NCI-H526 (cell line): ENCODE results near the gene TMEM174.
A peak's percentile ranks its signal among the peaks of the same experiment; 100 is the strongest.

Source experiments
- DNase-seq, 2 experiments: peaks; one replicate each; lab custom pipeline; 2025; lab: John Stamatoyannopoulos, UW

The TMEM174 gene

DNA sequence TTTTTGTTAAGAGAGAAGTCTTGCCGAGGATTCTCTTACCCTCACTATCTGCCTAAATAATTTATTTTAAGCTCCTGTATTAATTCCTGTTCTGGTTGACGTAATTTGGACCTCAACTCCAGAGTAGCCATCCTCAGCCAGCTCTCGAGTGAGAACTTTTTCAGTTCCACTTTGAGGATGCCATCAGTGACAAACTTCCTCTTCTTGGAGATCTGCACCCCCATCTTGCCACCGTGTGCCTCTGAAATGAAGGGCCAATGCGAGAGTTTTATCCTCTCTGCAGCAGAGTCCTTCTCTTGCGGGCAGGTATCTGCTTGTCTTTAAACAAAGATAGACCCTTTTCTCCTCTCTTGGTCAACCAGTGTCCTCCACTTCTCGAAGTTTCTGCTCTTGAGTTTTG, 19.5 kb upstream of the TMEM174 start:
- DNase-seq, result no peak

DNA sequence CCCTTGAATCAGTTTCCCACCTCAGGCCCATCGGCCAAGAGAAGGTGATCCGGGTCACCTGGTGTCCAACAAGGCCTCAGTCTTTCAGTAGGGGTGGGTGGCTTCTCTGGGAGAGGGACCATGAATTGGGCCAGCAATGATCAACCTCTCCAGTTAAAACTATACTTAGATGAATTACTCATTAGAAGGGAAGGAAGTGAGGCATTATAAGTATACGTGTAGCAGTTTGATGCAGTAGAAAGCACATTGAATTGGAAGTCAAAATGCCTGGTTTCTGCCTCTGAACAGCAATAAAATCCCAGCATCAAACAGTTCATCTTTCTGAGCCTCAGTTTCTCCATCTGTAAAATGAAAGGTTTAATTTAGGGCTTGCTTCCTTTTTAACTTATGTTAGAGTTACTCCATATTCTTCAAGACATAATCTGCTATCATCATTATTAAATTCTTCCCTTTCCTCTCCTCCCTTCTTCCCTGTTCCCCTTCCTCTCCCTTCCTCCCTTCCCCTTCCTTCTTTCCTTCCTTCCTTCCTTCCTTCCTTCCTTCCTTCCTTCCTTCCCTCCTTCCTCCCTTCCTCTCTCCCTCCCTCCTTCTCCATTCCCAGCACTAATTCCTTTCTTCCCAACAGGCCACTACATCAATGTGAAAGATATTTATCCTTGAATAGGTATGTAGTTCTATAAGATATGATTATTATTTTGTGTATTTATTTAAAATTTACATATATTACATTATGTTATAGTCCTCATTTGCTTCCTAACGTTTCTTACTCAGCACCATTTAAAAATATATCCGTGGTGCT, 18.6 kb upstream of the TMEM174 start:
- no peak for DNase-seq

DNA sequence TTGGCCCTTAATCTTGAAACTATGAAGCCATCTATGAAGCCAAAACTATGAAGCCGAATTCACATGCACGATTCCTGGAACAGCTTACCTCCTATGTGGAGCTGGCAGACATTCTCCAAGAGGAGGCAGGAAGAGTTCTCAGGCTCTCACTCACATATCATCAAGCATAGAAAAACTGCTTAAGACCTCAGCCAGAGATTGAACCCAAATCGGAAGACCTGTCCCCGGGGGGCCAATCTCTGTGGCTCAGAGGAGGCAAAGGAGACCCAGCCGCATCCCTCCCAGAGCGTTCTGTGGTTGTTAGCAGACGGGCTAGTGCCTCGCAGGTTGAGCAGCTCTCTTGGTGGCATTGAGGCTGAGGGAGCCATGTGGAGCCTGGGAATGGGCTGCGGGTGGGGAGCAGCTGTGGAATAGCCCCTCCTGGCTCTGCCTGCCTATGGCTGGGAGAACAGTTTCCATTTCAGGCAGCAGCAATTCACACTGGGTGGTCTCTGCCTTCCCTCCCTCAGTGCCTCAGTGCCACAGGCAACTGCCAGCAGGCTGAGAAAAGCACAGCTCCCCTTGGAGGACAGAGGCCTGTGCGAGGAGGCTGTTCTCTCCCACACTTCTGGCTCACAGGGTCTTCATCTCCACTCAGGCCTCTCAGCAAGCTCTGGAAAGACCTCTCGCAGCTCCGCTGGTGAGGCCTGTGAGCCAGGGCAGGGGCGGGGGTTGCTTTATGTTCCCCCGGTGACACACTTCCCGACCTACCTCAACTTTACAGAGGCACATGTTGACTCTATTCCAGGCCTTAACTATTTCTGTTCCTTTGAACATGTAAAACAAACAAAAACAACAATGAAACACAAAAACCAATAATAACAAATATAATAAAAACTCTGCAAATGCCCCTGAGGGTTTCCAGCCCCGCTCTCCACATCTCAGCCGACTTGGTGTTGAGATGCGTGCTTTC, 17.4 kb upstream of the TMEM174 start:
- no peak for DNase-seq

DNA sequence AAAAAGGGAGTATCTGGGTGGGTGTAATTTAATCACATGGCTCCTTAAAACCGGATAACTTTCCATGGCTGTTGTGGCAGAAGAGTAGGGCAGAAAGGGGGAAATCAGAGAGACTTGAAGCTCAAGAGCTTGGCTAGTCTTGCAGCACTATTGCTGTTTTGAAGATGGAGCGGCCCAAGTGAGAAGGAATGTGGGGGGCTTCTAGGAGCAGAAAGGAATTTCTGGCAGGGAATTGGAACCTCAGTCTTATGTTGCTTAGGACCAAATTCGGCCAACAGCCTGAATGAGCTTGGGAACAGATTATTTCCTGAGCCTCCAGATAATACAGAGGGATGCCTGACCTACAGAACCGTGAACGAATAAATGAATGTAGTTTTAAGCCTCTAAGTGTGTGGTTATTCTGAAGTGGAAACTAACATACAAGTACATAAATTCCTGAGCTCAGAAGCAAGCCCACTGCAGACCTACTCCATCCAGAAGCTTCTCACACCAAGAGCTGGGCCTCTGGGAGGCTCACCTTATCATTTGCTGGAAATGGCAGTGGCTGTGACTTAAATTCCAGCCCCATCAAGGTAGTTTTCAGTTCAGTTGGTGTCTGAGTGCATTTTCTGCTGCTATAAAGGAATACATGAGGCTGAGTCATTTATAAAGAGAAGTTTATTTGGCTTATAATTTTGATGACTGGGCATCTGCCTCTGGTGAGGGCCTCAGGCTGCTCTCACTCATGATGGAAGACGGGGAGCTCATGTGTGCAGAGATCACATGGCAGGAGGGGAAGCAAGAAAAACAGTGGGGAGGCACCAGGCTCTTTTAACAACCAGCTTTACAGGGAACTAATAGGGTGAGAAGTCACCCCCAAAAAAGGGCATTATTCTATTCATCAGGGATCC, 15.3 kb upstream of the TMEM174 start:
- no peak for DNase-seq

DNA sequence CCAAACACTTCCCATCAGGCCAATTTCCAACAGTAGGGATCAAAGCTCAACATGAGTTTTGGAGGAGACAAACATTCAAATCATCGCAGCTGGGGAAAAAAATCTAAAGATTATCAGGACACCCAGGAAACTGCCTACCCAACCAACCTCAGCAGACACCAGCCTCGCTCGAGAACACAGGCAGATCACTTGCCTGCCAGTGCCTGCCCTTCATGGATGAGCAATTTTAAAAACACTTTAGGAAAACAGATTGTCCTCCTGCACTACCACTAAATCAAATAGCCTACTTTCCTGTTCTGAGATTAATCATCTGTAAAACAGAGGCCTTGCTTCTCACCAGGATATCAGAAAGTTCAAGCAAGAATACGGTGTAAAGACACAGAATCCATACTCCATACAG, 14.7 kb upstream of the TMEM174 start:
- DNase-seq, result no peak

DNA sequence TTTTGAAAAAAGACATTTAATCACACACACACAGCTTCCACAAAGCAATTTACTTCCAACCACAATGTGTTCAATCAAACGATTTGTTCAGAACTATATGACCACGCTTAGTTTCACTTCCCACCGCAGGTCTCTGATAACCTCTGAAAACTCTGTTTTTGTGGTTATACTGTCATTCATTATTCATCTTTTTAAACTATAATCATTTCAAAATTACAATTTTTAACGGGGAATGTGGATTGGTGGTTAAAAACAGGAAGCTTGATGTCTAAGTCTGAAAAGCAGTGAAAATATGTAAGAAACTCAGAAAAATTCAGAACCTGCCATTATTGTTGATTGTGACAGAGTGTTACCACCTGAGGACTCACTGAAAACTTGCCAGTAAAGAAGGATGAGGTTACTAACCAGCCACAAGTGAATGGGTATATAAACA, 12.7 kb upstream of the TMEM174 start:
- DNase-seq, result no peak

DNA sequence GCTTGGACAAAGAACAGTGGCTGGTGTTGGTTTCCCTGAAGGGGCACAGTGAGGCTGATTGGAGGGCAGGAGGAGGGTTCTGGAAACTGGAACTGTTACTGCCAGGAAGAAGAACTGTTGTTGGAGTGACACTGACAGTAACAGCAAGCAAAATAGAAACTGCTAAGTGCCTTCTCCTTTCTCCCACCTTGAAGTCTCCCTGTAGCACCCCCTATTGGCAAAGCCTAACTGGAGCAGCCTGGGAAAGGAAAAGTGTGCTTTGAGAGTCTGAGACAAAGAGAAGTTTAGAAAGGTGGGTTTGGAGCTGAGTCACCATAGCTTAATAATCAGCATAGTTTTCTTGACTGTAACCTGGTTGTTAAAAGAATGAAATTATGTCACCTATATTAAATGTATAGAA, 2.5 kb upstream of the TMEM174 start:
- DNase-seq, result peak in 1 of 2 experiments; percentile 33

DNA sequence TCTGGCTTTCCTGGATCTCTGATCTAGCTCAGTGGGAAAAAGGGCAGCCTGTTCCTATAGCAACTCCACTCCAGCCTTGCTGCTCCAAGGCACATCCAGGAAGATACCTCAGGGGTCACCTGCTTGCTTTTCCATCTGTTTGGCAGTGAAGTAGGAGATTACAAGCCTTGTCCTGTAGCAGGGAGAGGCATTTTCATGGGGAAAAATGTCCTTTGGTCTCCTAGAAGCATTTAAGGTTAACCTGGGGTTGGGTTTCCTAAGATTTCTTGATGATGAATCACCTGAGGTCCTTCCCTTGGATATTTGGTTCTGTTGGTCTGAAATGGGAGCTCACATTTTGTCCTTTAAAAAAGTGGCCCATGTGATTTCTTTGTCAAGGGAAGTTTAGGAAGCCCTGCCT, 1.5 kb upstream of the TMEM174 start:
- no peak for DNase-seq

DNA sequence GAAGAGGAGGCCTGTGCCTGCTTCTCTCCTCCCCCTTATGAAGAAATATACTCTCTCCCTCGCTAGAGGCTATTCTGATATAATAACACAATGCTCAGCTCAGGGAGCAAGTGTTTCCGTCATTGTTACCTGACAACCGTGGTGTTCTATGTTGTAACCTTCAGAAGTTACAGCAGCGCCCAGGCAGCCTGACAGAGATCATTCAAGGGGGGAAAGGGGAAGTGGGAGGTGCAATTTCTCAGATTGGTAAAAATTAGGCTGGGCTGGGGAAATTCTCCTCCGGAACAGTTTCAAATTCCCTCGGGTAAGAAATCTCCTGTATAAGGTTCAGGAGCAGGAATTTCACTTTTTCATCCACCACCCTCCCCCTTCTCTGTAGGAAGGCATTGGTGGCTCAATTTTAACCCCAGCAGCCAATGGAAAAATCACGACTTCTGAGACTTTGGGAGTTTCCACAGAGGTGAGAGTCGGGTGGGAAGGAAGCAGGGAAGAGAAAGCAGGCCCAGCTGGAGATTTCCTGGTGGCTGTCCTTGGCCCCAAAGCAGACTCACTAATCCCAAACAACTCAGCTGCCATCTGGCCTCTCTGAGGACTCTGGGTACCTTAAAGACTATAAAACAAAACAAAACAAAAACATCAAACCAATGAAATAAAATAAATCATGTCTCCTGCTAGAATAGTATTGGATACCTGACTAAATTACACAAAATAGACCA, 1.3 kb downstream of the TMEM174 start:
- DNase-seq, result no peak

DNA sequence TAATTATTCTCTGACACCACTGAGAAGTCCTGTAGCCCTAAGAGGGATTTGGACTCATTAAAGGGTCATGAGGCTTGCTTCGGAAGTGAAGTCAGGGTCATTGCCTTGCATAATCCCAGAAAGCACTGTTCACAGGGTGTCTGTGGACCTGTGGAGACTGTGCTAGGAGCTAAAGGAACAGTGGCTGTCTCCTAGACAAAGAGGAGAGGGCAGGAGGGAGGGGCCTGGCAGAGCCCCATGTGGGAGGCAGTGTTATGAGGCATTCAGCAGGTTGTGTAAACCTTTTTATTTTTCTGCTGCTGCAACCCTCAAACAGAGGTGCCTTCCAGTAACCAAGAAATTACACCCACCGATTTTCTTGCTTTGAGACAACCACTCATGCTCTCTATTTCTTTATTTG, 3.3 kb downstream of the TMEM174 start:
- DNase-seq, result no peak

DNA sequence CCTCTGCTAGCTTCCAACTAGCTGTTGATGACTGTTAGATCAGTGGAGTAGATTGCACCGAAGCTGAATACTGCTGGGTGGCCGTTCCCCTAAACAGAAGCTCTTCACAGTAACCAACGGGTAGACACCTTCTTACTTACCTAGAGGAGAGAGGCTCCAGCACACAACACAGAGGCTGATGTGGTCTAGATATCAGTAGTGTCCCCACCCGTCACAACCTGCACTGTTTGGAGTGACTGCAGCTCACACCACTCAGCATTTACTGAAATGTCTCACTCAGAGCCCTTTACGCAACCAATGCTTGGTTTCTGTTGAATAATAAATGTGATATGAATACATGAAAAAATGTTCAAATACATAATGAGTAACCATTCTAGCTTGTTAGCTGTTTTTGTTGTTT, 5.3 kb downstream of the TMEM174 start:
- no peak for DNase-seq

DNA sequence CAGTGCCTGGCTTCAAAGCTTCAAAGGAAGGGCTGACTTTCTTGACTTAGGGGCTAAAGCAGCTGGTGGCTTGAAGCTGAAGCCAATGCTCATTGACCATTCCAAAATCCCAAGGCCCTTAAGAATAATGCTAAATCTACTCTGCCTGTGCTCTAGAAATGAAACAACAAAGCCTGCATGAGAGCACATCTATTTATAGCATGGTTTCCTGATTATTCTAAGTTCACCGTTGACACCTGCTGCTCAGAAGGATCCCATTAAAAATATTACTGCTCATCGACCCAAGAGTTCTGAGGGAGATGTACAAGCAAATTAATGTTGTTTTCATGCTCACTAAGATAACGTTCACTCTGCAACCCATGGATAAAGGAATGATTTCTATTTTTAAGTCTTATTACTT, 6.7 kb downstream of the TMEM174 start:
- DNase-seq, result no peak

DNA sequence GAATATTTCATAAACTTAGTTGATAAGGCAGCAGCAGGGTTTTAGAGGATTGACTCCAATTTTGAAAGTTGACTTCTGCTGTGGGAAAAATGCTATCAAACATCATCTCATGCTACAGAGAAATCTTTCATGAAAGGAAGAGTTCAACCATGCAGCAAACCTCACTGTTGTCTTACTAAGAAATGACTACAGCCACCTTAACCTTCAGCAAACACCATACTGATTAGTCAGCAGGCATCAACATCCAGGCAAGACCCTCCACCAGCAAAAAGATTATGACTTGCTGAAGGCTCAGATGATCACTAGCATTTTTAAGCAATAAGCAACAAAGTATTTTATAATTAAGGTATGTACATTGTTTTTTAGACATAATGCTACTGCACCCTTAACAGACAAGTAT, 7.6 kb downstream of the TMEM174 start:
- DNase-seq, result no peak

DNA sequence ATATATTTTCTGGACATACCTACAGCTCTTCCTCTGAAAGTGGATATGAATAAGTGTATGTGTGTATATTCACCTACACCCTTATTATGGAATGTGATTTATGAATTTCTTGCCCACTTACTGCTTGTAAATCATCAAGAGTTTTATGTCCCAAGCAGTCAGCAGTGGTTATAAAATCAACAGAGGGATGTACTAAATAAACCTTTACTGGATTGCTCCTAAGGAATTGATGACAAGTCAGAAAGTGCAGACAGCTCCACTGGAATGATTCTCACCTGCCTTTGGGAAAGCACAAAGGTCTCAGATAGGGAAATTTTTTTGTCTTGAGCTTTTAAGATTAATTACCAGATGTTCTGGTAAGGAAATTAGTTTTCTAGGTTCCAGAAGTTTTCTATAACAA, 9.3 kb downstream of the TMEM174 start:
- DNase-seq, result no peak

DNA sequence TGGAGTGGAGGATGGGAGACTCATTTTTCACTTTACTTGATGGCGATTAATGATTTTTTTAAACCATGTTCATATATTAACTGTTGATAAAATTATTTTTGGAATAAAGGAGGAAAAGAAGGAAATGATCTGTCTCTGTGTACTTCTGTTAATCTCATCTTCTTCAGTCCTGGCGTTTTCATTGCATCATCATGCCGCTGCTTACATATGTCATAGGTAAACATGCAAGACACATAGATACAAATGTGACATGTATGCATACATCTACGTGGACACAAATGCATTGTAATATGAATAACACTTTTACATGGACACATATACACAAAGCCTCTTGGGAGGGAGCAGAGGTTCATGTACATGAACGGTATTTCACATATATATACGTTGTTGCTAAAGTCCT, 10.0 kb downstream of the TMEM174 start:
- DNase-seq, result no peak

DNA sequence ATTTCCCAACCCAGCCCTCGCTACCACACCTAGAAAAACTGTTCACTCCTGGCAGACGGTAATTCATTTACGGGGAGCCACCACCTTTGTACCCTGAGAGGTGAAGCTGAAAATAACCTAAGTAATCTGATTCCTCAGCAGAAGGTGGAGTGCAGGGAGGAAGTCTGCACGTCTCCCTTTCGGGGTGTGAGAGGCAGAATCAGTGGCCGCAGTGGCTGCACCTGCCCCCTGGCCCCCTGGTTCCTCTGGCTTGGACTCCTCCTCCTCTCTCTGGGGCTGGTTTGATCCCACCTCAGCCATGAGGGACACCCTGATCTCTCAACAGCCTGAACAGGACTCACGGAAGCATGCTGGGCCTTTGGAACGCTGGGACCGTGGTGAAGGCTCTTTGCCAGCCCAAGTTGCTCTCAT, 10.5 kb downstream of the TMEM174 start:
- DNase-seq, result peak in 1 of 2 experiments; percentile 38

DNA sequence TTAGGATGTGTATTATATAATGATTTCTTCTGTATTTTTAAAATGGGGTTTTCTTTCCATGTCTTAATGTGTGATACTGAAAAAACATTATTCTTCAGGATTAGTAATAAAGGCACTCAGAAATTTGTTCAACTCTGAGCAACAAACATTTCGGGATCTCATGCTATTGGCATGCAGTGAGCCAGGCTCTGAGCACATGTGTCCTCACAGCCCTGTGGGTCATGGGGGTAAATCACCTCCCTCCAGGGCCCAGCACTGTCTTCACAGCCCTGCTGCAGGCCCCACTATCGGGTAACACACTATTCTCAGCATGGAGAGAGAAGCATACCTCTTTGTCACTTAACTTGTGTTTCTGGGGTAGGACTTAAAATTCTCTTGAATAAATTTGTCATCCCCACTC, 14.0 kb downstream of the TMEM174 start:
- DNase-seq, result no peak

DNA sequence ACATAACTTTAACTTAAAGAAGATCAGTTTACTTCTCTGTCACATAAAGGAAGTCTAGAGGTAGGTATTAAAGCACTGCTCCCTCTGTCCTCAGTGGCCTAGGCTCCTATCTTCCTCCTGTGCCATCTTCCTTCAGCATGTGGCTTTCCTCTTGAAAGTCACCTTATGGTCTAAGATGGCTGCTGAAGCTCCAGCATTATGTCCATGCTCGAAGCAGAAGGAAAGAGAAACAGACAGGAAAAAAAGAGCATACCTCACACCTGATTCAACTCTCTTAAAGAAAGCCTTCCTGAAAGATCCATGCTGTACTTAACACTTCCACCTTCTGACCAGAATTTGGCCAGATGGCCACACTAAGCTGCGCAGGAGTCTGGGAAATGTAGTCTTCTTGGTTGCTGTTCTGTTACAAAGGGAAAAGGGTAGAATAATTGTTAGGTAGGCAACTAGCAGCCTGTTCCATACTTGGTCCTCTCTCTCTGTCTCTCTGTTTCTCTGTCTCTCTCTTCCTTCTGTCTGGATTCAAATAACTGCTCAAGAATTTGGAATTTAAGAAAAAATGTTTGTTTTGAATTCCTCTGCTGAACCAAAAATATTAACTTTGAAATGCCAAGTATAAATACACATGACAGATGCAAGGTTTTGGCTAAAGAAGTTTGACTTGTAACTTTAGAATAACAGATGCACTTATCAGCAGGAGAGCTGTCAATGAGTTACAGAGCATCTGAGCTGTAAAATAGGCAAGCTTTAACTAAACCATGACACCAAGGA, 16.0 kb downstream of the TMEM174 start:
- no peak for DNase-seq

DNA sequence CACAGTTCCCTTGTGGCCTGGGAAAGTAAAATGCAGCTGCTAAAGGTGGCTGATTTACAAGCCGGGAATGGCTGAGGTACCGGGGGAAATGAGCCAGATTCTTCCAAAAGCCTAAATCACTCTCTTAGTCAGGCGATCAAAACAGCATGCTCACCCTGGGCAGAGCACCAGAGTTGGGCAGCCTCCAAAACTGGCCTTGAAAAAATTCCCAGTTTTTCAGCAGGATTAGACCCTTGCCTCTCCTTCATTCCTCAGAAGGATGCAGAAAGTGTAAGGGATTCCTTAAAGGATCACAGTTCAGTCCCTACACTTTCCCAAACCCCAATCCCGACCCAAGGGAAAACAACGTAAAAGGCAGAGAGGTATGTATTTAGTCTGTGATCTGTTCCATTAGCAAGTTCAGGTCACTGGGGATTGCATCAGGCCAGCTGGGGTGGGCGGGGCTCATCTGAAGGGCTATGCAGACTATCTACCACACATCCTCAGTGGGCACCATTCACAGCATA, 16.9 kb downstream of the TMEM174 start:
- DNase-seq, result no peak

DNA sequence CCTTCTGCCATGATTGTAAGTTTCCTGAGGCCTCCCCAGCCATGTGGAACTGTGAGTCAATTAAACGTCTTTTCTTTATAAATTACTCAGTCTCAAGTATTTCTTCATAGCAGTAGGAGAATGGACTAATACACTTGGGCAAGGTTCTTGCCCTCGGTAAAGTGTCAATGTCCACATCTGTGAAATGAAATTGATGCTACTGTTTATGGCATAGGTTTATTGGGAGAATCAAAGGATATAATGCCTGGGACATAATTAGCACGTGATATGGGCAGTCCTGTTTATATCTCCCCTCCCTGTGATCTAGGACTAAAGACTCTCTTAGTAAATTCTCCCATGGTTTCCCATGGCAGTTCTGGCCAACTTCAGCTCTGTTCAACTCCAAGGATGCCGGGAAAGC, 19.4 kb downstream of the TMEM174 start:
- DNase-seq, result no peak
